IMR-90 (cell line): ENCODE measurements around the gene HPCAL4. TPM values are rescaled to one million over a fixed set of nuclear protein-coding genes. Genes with fewer than 3 reads are reported as not detected.

Experiments
- ATAC-seq: fragments of 200-7000 bp; cut with Tn5 transposase; 2 replicates; pipeline ENCODE4 v1.9.1; 2020; ENCODE audit warnings: low read depth, mild to moderate bottlenecking, moderate library complexity
- BruUV-seq: library from RNA; stranded (reverse); fragments of 400-500 nt; replicated peaks from 2 replicates; lab custom pipeline; 2021; lab: Mats Ljungman, UMichigan
- CTCF ChIA-PET: fragments of 300-600 bp; formaldehyde crosslinking; extraction: SDS; loops from one replicate; lab custom pipeline; 2021; ENCODE audit warnings: antibody characterized with exemption; lab: Yijun Ruan, JAX
- POLR2A ChIA-PET: fragments of 300-600 bp; sonication (Branson Sonifier 250); formaldehyde crosslinking; loops from one replicate; lab custom pipeline; 2022; ENCODE audit warnings: antibody characterized with exemption; ENCODE audit not compliant: unreplicated experiment; lab: Charles Lee
- DNase-seq: peaks from one replicate; pipeline ENCODE4 v3.0.0; 2013
- H2AFZ ChIP-seq: replicated peaks from 2 replicates; pipeline ENCODE3; 2013; ENCODE audit warnings: low read length, mild to moderate bottlenecking; ENCODE audit not compliant: poor library complexity
- H2AK5ac ChIP-seq: 2 replicates; pipeline ENCODE4 v1.6.1; 2013; ENCODE audit warnings: low read depth, low read length, inconsistent platforms
- H2AK9ac ChIP-seq: replicated peaks from 2 replicates; pipeline ENCODE3; 2013; ENCODE audit warnings: mild to moderate bottlenecking, low read depth, low read length, moderate library complexity; ENCODE audit not compliant: poor library complexity
- H2BK120ac ChIP-seq: 2 replicates; pipeline ENCODE4 v1.6.1; 2013; ENCODE audit warnings: low read depth, low read length, inconsistent platforms
- H2BK15ac ChIP-seq: 3 replicates; pipeline ENCODE4 v1.6.1; 2013; ENCODE audit warnings: low read depth, low read length, inconsistent platforms
- H2BK20ac ChIP-seq: 2 replicates; pipeline ENCODE4 v1.6.1; 2013; ENCODE audit warnings: low read depth, mild to moderate bottlenecking, inconsistent platforms, low read length, moderate library complexity
- H2BK5ac ChIP-seq: 2 replicates; pipeline ENCODE4 v1.6.1; 2013; ENCODE audit warnings: mild to moderate bottlenecking, low read depth, low read length, inconsistent platforms; ENCODE audit not compliant: poor library complexity, severe bottlenecking
- H3K14ac ChIP-seq: replicated peaks from 2 replicates; pipeline ENCODE4 v1.6.1; 2013; ENCODE audit warnings: low read depth, low read length, inconsistent platforms
- H3K18ac ChIP-seq: 2 replicates; pipeline ENCODE4 v1.6.1; 2013; ENCODE audit warnings: low read depth, low read length, control low read depth
- H3K23ac ChIP-seq: 2 replicates; pipeline ENCODE4 v1.6.1; 2013; ENCODE audit warnings: low read depth, low read length, inconsistent platforms
- H3K27ac ChIP-seq: 2 replicates; pipeline ENCODE4 v1.5.1; 2013; ENCODE audit warnings: mild to moderate bottlenecking, control low read depth, low read length; ENCODE audit not compliant: insufficient read depth
- H3K27me3 ChIP-seq: 2 replicates; pipeline ENCODE4 v1.6.1; 2013; ENCODE audit warnings: low read length; ENCODE audit not compliant: control insufficient read depth, insufficient read depth
- H3K36me3 ChIP-seq: 2 replicates; pipeline ENCODE4 v1.6.1; 2013; ENCODE audit warnings: low read length, mixed read lengths; ENCODE audit not compliant: control insufficient read depth, insufficient read depth
- H3K4ac ChIP-seq: 2 replicates; pipeline ENCODE4 v1.6.1; 2013; ENCODE audit warnings: low read depth, low read length, inconsistent platforms
- H3K4me1 ChIP-seq: 2 replicates; pipeline ENCODE4 v1.6.1; 2013; ENCODE audit warnings: low read length, mixed read lengths; ENCODE audit not compliant: control insufficient read depth, insufficient read depth
- H3K4me2 ChIP-seq: 2 replicates; pipeline ENCODE4 v1.6.1; 2013; ENCODE audit warnings: low read depth, mild to moderate bottlenecking, control low read depth, low read length, moderate library complexity
- H3K4me3 ChIP-seq: 2 replicates; pipeline ENCODE4 v1.5.1; 2013; ENCODE audit warnings: low read depth, mild to moderate bottlenecking, control low read depth, low read length, moderate library complexity; ENCODE audit not compliant: insufficient read depth
- H3K56ac ChIP-seq: 2 replicates; pipeline ENCODE4 v1.6.1; 2013; ENCODE audit warnings: low read length, inconsistent platforms; ENCODE audit not compliant: insufficient read depth; ENCODE audit errors: extremely low read depth
- H3K79me1 ChIP-seq, 2 experiments: 2 replicates each; pipeline ENCODE4 v1.6.1; 2013; ENCODE audit warnings: low read length in 2 of 2, inconsistent platforms in 1 of 2, low read depth in 1 of 2
- H3K9ac ChIP-seq: 2 replicates; pipeline ENCODE4 v1.6.1; 2013; ENCODE audit warnings: low read depth, low read length, control low read depth
- H3K9me1 ChIP-seq: 2 replicates; pipeline ENCODE4 v1.6.1; 2013; ENCODE audit warnings: low read length, inconsistent platforms; ENCODE audit not compliant: insufficient read depth
- H3K9me3 ChIP-seq: 2 replicates; pipeline ENCODE4 v1.6.1; 2013; ENCODE audit warnings: low read length; ENCODE audit not compliant: control insufficient read depth, insufficient read depth
- H4K20me1 ChIP-seq: 2 replicates; pipeline ENCODE4 v1.6.1; 2013; ENCODE audit warnings: low read length, inconsistent platforms; ENCODE audit not compliant: insufficient read depth
- H4K5ac ChIP-seq: 2 replicates; pipeline ENCODE4 v1.6.1; 2013; ENCODE audit warnings: mild to moderate bottlenecking, low read depth, low read length, control low read depth
- H4K8ac ChIP-seq, 2 experiments: 2 replicates each; pipeline ENCODE4 v1.6.1; 2013; ENCODE audit warnings: low read depth in 2 of 2, low read length in 2 of 2, control low read depth in 1 of 2, inconsistent platforms in 1 of 2
- H4K91ac ChIP-seq: 2 replicates; pipeline ENCODE4 v1.6.1; 2013; ENCODE audit warnings: low read depth, low read length, inconsistent platforms; ENCODE audit not compliant: insufficient read depth
- BHLHE40 ChIP-seq: fragments of 150-350 bp; IDR thresholded peaks from 2 replicates; pipeline ENCODE4 v1.6.1; 2016; ENCODE audit warnings: mild to moderate bottlenecking, low read depth, low read length
- CEBPB ChIP-seq: IDR thresholded peaks from 2 replicates; pipeline ENCODE4 v1.6.1; 2012; ENCODE audit warnings: low read depth, low read length, improper control_type of control experiment
- CHD1 ChIP-seq: IDR thresholded peaks from 2 replicates; pipeline ENCODE4 v1.6.1; 2012; ENCODE audit warnings: low read depth, low read length, improper control_type of control experiment
- CTCF ChIP-seq: conservative IDR thresholded peaks from 2 replicates; pipeline ENCODE4 v1.5.1; 2012; ENCODE audit warnings: mild to moderate bottlenecking, low read depth, low read length, improper control_type of control experiment
- ELK1 ChIP-seq: fragments of 150-350 bp; IDR thresholded peaks from 2 replicates; pipeline ENCODE4 v1.6.1; 2016; ENCODE audit warnings: low read depth, mild to moderate bottlenecking, low read length, moderate library complexity, borderline replicate concordance
- FOS ChIP-seq: fragments of 150-350 bp; IDR thresholded peaks from 2 replicates; pipeline ENCODE4 v1.6.1; 2016; ENCODE audit warnings: low read depth, low read length
- MAFK ChIP-seq: IDR thresholded peaks from 2 replicates; pipeline ENCODE4 v1.6.1; 2012; ENCODE audit warnings: low read depth, low read length, improper control_type of control experiment
- MAZ ChIP-seq: IDR thresholded peaks from 2 replicates; pipeline ENCODE4 v1.6.1; 2012; ENCODE audit warnings: low read depth, mild to moderate bottlenecking, low read length, improper control_type of control experiment, moderate library complexity, borderline replicate concordance
- MXI1 ChIP-seq: IDR thresholded peaks from 2 replicates; pipeline ENCODE4 v1.6.1; 2012; ENCODE audit warnings: low read depth, mild to moderate bottlenecking, low read length, moderate library complexity, borderline replicate concordance
- NFE2L2 ChIP-seq: fragments of 150-350 bp; IDR thresholded peaks from 2 replicates; pipeline ENCODE4 v1.6.1; 2016; ENCODE audit warnings: low read depth, mild to moderate bottlenecking, low read length
- POLR2A ChIP-seq: IDR thresholded peaks from 2 replicates; pipeline ENCODE4 v1.6.1; 2012; ENCODE audit warnings: mild to moderate bottlenecking, low read depth, low read length
- RAD21 ChIP-seq: IDR thresholded peaks from 2 replicates; pipeline ENCODE4 v1.6.1; 2012; ENCODE audit warnings: low read length, improper control_type of control experiment
- RCOR1 ChIP-seq: IDR thresholded peaks from 2 replicates; pipeline ENCODE4 v1.6.1; 2012; ENCODE audit warnings: mild to moderate bottlenecking, low read length, improper control_type of control experiment; ENCODE audit not compliant: insufficient replicate concordance
- RFX5 ChIP-seq: IDR thresholded peaks from 2 replicates; pipeline ENCODE4 v1.8.0; 2012; ENCODE audit warnings: low read depth, mild to moderate bottlenecking, low read length, moderate library complexity
- SMC3 ChIP-seq: fragments of 150-350 bp; IDR thresholded peaks from 2 replicates; pipeline ENCODE4 v1.6.1; 2016; ENCODE audit warnings: low read depth, mild to moderate bottlenecking, antibody characterized with exemption, low read length, moderate library complexity
- WGBS, 2 experiments: methylation state at CpG; one replicate each; pipeline versions ENCODE4 v1.1.5 to v1.1.7; 2013; ENCODE audit warnings: missing lambda C conversion rate in 2 of 2; ENCODE audit not compliant: insufficient read length in 1 of 2; ENCODE audit errors: extremely low coverage in 2 of 2; 5-methylcytosine and 5-hydroxymethylcytosine counted together
- dilution Hi-C: fragments of 300-500 bp; cut with HindIII; formaldehyde crosslinking; loops from one replicate; pipeline ENCODE4 v1.14.3; 2018; ENCODE audit warnings: low sequenced_read_pairs; ENCODE audit not compliant: unreplicated experiment
- in situ Hi-C: fragments of 300-500 bp; cut with MboI; formaldehyde crosslinking; loops from 3 replicates; pipeline ENCODE4 v1.14.3; 2019; ENCODE audit warnings: low sequenced_read_pairs, inconsistent platforms, mixed read lengths
- intact Hi-C: fragments of 100-400 bp; cut with micrococcal nuclease; formaldehyde crosslinking; loops from 2 replicates; pipeline ENCODE4 v1.10.0; 2022
- polyA plus RNA-seq, 3 experiments: library from polyadenylated mRNA; depleted of rRNA; stranded (reverse); fragments of >200 nt; gene quantifications; 2 replicates each; pipeline ENCODE4 v1.2.3, GENCODE V29; 2012; ENCODE audit warnings: low replicate concordance in 1 of 3
- total RNA-seq: library from RNA; depleted of rRNA; stranded (reverse); fragments of >200 nt; gene quantifications from 2 replicates; pipeline ENCODE4 v1.2.3, GENCODE V29; 2012
- TF ChIP-seq, protein P1 (sequence below): fragments of 150-350 bp; IDR thresholded peaks from 2 replicates; pipeline ENCODE4 v1.6.1; 2017; ENCODE audit warnings: mild to moderate bottlenecking, antibody characterized with exemption, low read length, low read depth

Gene HPCAL4
- total and polyA plus RNA-seq, 2 of the 4 experiments (the other 2 are of a cell fraction): 0.02 TPM; not detected in 1

- Histone ChIP-seq H4K5ac (no peak overlapping the region), H3K4me2 (no peak overlapping the region), H3K56ac (no peak overlapping the region), H3K4ac (no peak overlapping the region), H3K9me1 (peaks cover 4% of the 10 kb centered on the region; the same call in 1 of the 2 replicates), H3K27me3 (peaks cover 39% of the 10 kb centered on the region), H4K20me1 (no peaks in the 10 kb centered on the region), H3K23ac (no peak overlapping the region), H2BK120ac (no peak overlapping the region), H2BK15ac (no peak overlapping the region), H2BK20ac (no peak overlapping the region), H3K9ac (no peak overlapping the region), H2AK5ac (no peak overlapping the region), H4K91ac (no peak overlapping the region), H3K27ac (no peak overlapping the region), H3K9me3 (no peaks in the 10 kb centered on the region; the same call in 1 of the 2 replicates), H2AK9ac (no peak overlapping the region), H3K79me1 (no peaks in the 10 kb centered on the region; a peak in 1 of 4 replicates), H3K4me1 (no peaks in the 10 kb centered on the region; the same call in 1 of the 2 replicates), H3K18ac (no peak overlapping the region), H2BK5ac (no peak overlapping the region), H3K14ac (no peak overlapping the region), H2AFZ (no peak overlapping the region), H4K8ac (no peak overlapping the region), H3K4me3 (no peak overlapping the region), H3K36me3 (no peaks in the 10 kb centered on the region)
- intact Hi-C loops: no loop called here
- dilution Hi-C loops: no loop called here
- no peak for ATAC-seq
- BruUV-seq: no TSS peak
- in situ Hi-C loops: no loop called here
- ChIA-PET POLR2A (no interaction called here), CTCF (no interaction called here)
- TF ChIP-seq RCOR1 (no peak), RAD21 (no peak), CEBPB (no peak), FOS (no peak), ELK1 (no peak), NFE2L2 (no peak), POLR2A (no peak), RFX5 (no peak), SMC3 (no peak), CTCF (no peak), CHD1 (no peak), MAFK (no peak), BHLHE40 (no peak), MXI1 (no peak), MAZ (no peak)
- TF ChIP-seq, protein P1, sequence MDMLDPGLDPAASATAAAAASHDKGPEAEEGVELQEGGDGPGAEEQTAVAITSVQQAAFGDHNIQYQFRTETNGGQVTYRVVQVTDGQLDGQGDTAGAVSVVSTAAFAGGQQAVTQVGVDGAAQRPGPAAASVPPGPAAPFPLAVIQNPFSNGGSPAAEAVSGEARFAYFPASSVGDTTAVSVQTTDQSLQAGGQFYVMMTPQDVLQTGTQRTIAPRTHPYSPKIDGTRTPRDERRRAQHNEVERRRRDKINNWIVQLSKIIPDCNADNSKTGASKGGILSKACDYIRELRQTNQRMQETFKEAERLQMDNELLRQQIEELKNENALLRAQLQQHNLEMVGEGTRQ: no peak
- DNase-seq: no peak
- WGBS, 2 experiments: no CpG with 5 or more reads among the region's 2 CpGs
Measured at GRCh38 chr1:39635871-39636210, 55.4 kb downstream of the HPCAL4 start.
